H54 (cell line): Measurements from ENCODE around the gene KYAT1.

Experiments
- DNase-seq: peaks from one replicate; pipeline ENCODE4 v3.0.0; 2011; ENCODE audit warnings: low spot score, mixed read lengths; ENCODE audit not compliant: insufficient read length
- FAIRE-seq: peaks from 3 replicates; lab custom pipeline; 2011; peaks lifted over from hg19 to GRCh38; lab: Jason Lieb, UNC
- POLR2A ChIP-seq: IDR thresholded peaks from 2 replicates; pipeline ENCODE4 v1.6.1; 2011; ENCODE audit warnings: low read depth, mild to moderate bottlenecking, low read length

The KYAT1 gene

DNA sequence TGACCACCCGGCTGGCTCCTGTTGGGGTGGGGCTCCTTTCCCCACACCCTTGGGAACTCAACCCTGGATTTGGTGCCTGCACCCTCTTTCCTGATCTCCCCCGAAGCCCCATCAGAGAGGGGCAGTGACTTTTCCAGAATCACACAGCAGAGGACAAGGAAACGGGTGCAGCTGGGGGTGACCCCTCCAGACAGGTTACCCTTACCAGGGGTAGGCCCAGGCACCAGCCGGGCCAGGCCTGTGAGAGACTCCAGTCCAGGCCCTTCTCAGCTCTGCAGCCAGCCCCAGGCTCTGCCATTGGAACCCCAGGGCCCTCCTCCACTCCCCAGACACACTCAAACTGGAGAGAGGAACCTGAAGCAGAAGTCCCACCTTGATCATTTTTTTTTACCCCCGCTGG is 20.1 kb upstream of the KYAT1 start:
- no peak for TF ChIP-seq POLR2A
- FAIRE-seq, result no peak
- no peak for DNase-seq

DNA sequence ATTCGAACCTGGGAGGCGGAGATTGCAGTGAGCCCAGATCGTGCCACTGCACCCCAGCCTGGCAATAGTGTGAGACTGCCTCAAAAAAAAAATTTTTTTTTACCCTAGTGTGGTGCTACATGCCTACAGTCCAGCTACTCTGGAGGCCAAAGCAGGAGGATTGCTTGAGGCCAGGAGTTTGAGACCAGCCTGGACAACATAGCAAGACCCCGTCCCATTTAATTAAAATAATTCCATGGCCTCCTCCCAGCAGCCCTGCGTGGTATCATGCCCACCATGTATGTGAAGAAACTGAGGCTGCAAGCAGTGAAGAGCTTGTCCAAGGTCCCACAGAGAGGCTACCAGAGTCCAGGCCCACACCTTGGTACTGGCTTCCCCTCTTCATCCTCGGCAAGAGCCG is 19.6 kb upstream of the KYAT1 start:
- TF ChIP-seq POLR2A, result no peak
- no peak for FAIRE-seq

DNA sequence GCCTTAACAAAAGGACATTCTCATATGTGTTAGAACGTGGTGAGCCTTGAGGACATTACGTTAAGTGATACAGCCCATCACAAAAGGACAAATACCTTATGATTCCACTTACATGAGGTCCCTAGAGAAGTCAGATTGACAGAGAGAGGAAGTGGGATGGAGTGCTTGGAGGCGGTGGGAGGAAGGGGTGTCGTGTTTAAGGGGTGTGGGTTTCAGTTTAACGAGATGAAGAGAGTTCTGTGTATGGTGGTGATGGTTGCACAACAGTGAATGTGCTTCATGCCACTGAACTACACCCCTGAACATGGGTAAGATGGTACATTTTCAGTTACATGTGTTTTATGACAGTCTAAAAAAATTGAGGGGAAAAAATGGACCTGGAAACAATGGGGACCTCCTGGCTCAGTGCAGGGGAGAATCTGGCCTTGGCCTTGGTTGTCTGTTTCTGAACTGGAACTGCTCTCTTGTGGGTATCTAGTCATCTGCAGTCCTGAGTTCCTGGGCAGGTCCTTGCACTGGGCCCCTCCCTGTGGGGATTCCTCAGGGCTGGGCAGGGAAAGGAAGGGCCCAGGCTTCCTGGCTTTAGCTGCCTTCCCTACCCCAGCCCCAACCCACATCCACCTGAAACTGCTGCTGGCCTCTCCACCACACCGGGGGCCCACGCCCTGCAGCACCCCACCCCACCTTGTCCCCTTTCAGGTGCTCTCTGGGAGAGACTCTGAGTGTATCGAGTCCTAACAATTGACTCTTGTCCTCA is 18.0 kb upstream of the KYAT1 start:
- DNase-seq (no peak), FAIRE-seq (peak; percentile 38)
- no peak for TF ChIP-seq POLR2A

More for the DNA sequence above, 19.6 kb upstream of the KYAT1 start:
- no peak for DNase-seq

DNA sequence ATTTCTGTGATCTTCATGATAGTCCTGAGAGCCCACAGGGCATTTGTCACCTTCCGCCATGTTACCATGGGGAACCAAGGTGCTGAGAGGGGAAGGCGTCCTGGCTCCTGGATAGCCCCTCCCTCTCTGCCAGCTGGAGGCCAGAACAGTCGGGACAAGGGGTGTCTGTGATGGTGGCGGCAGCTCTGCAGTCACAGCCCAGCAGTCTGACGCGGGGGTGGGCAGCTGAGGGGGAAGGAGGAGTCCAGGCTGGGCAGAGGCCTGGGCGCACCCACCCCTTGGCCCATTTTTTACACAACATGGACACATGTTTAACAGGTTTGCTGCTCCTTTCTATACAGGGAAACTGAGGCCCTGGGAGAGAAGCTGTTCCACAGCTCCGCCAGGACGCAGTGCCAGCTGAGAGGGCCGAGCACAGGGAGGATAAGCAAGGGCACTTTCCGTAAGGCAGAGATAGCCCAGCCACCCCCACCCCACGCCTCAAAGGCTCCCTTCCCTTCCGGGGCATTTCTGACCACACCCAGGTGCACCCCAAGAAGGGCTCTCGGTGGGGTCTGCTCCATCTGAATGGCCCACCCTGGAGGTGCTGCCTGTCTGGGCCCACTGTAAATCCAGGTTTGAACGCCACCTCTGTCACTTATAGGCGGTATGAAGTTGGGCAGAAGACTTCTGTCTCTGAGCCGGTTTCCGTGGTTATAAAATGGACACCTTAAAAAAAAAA is 17.3 kb upstream of the KYAT1 start:
- FAIRE-seq (no peak), DNase-seq (no peak)
- no peak for TF ChIP-seq POLR2A

DNA sequence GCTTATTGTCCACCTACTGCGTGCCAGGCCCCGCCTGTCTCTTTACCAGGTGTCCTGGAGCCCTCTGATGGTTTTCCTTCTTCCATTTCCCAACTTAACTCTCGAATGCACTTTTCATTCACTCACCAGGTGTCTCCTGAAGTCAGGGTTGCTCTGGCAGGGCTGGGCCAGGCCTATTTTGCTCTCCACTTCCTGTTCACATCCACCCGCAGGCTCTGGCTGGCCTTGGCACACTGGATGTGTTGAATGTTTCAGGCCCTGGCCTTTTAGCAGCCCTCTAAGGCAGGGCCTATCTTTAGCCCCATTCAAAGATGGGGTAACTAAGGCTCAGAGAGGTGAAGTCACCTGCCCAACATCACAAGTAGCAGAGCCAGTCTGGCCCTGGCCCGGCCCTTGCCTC is 16.6 kb upstream of the KYAT1 start:
- DNase-seq (no peak), FAIRE-seq (no peak)
- TF ChIP-seq POLR2A, result no peak

DNA sequence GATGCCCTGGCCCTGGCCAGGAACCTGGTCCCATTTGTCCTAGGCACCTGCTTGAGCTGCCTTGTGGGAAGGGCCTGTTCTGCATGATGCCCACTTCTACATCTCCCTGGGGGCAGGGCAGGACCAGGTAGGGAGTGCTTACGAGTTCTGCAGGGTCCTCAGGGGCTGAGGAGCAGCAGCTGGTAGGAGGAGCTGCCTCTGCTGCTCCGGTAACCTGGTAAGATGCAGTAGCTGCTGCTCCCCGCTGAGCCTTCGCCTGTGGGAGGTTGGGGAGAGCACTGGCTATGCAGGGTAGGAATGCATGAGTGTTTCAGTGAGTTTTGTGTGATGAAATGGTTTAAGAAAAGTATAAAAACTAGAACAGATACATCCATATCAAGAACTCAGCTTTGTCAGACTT is 13.8 kb upstream of the KYAT1 start:
- FAIRE-seq (no peak), DNase-seq (no peak)
- TF ChIP-seq POLR2A, result no peak

DNA sequence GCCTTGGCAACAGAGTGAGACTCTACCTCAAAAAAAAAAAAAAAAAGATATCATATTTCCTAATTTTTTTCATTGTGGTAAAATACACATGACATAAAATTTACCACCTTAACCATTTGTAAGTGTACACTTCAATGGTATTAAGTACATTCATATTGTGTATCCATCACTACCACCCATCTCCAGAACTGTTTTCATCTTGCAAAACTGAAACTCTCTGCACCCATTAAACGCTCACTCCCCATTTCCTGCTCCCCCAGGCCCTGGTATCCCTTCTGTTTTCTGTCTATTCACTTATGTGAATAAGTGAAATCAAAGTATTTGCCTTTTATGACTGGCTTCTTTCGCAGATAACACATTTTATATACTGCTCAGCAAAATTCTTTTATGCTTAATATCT is 13.0 kb upstream of the KYAT1 start:
- FAIRE-seq, result no peak
- DNase-seq, result no peak
- no peak for TF ChIP-seq POLR2A

DNA sequence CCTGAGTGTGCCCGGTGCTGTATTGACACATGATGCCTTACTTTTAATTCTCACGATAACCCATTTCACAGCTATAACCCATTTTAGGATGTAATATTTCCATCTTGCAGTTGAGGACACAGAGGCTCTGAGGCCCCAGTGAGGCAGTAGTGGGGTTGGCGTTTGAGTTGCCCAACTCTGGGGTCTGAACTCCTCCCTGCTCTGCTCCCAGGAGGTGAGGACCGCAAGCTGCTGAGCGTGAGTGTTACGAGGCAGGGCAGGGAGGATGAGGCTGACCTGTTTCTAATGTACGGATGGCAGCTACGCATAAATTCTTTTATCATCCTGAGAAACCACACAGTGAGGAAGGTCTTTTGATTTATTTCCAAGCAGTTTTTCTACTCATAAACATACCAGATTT is 11.6 kb upstream of the KYAT1 start:
- no peak for TF ChIP-seq POLR2A
- DNase-seq (no peak), FAIRE-seq (no peak)

DNA sequence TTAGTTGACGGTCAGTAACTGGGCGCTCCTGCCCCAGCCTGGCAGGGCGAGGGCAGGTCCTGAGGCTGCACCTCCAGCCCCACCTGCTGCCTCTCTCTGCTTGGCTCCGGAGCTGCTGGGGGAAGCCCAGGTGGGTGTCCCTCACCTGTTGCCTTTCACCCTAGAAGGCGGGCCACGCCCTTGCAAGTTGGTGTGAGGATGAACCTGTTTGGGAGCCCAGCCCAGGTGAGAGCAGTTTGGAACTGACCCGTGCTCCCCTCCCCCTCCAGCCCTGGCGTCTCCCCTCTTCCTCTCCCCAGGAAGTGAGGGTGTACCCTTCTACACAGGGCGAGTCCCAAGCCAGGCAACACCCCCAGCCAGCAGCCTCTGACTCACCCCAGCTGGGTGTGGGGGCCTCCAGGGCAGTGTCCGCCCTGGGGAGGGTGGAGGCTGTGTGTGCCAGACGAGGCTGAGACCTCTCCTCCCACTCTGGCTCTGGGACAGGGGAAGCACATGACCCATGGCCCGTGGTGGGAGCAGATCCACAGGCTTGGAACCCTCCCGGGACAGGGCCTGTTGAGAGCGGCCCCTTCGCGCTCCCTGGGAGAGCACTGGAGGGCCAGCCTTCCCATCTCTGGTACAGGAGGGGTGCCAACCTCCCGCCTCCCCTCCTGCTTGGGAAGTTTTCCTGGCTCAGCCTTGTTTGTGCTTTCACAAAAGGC is 10.6 kb upstream of the KYAT1 start:
- DNase-seq (peak; percentile 97), FAIRE-seq (peak; percentile 80)

DNA sequence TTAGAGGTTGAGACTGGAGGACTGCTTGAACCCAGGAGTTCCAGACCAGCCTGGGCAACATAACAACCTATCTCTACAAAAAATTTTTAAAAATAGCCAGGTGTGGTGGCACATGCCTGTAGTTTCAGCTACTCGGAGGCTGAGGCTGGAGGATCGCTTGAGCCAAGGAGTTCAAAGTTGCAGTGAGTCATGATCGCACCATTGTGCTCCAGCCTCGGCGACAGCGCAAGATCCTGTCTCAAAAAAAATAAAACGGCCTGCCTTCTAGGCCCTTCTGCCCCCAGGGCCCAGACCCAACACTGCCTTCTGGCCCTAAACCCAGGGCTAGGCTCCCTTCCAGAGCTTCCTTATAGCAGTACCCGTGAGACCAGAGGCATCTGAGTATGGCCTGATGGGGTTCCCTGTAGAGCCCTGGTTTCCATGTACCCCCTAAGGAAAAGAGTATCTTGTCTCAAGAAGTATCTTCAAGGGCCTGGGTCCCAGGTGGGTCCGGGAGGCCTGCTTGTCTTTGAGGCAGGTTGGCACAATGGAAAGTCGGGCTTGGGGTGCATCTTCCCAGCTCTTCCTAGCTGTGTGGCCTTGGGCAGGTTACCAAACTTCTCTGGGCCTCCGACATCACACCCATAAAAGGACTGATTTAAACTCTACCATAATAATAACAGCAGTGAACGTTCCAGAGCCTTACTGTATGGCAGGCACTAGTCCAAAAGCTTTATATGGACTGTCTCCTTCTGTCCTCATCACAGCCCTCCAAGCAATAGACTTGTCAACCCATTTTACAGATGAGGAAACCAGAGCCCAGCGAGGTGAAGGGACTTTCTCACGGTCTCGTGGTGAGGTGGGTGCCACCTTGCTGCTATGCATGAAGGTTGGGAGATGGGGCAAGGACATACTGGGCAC is 9.8 kb upstream of the KYAT1 start:
- FAIRE-seq (no peak), DNase-seq (no peak)
- no peak for TF ChIP-seq POLR2A

More for the DNA sequence above, 10.6 kb upstream of the KYAT1 start:
- peak; percentile 59 for TF ChIP-seq POLR2A

DNA sequence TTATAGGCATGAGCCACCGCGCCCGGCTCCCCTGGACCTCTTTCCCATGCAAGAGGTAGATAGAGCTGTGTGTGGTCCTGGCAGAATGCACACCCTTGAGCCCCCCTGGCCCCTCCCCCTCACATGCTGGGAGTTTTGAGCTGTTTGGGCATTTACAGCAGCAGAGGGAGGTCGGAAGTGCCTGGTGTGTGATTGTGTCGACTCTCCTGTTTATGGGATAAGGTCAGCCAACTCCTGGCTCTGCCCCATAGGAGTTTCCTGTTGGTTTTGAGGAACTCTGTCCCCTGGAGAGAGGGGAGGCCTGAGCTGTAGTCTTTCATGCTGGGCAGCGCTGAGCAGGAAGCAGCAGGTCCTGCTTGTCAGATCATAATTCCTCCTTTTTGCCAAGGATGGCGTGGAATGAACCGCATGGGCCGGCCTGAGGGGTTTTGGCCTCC is 6.2 kb upstream of the KYAT1 start:
- peak; percentile 62 for FAIRE-seq
- peak; percentile 71 for DNase-seq
- no peak for TF ChIP-seq POLR2A

DNA sequence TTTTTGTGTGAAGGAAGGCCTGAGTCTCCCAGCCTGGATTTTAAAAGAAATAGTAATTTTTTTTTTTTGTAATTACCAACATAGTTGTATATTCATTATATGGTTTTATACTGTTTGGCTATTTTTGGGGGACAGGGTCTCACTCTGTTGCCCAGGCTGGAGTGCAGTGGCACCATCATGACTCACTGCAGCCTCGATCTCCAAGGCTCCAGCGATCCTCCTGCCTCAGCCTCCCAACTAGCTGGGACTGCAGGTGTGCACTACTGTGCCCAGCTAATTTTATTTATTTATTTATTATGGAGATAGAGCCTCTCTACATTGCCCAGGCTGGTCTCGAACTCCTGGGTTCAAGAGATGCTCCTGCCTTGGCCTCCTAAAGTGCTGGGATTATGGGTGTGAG is 5.3 kb upstream of the KYAT1 start:
- DNase-seq (no peak), FAIRE-seq (no peak)
- no peak for TF ChIP-seq POLR2A

DNA sequence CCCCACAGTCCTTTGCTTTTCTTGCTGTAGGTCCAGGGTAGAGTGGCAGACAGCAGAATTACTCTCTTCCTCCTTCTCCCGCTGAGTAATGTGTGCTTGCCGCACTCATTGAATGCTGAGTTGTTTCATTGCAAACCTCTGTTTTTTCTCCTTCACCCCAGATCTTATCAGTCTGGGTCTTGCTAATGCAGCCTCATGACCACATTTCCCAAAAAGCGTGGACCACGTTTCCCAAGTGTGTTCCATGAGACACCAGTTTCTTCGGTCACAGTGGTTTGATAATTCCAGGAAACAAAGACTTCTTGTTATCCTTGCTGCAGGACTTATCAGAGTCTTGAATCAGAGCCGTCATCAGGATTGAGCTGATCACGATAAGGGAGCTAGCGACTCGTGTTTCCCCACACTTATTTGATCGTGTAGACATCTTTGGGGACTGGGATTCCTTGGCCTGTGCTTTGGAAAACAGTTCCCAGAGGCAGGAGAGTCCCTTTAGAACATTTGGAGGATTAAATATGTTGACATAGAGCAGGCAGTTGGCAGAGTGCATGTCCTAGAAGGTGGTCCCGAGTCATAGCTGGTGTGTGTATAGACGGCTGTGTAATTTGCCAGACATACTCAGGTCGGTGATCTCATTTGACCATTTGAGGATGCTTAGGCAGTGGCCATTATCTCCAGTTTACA is 4.6 kb upstream of the KYAT1 start:
- DNase-seq (no peak), FAIRE-seq (no peak)
- TF ChIP-seq POLR2A, result no peak
